Activated CD8-positive, alpha-beta memory T cell treated with anti-CD3 and anti-CD28 coated beads, Interleukin-2, amount 10 ng/mL, durations not matched to agents 7 days and 5 days (primary cell): ENCODE measurements around the gene BICRA. TPM values are rescaled to one million over a fixed set of nuclear protein-coding genes. Genes with fewer than 3 reads are reported as not detected.

ENCODE experiments used
- ATAC-seq: fragments of 150-1000 bp; cut with Tn5 transposase; one replicate; pipeline ENCODE4 v1.10.0; 2021; ENCODE audit warnings: moderate library complexity
- CTCF ChIA-PET: fragments of 350-600 bp; sonication (Branson Sonifier 250); formaldehyde crosslinking; loops from one replicate; lab custom pipeline; 2021; ENCODE audit warnings: antibody characterized with exemption; lab: Charles Lee
- DNase-seq: peaks from one replicate; pipeline ENCODE4 v3.0.0-alpha.2; 2020
- H3K27ac Mint-ChIP-seq: one replicate; pipeline ENCODE4 v1.8.0; 2021; ENCODE audit warnings: mild to moderate bottlenecking, mixed read lengths
- H3K27me3 Mint-ChIP-seq: one replicate; pipeline ENCODE4 v1.8.0; 2021; ENCODE audit warnings: mixed read lengths
- H3K36me3 Mint-ChIP-seq: one replicate; pipeline ENCODE4 v1.8.0; 2021; ENCODE audit warnings: mild to moderate bottlenecking, mixed read lengths
- H3K4me1 Mint-ChIP-seq: one replicate; pipeline ENCODE4 v1.8.0; 2021; ENCODE audit warnings: mixed read lengths
- H3K4me3 Mint-ChIP-seq: one replicate; pipeline ENCODE4 v1.8.0; 2021; ENCODE audit warnings: mild to moderate bottlenecking, moderate library complexity, mixed read lengths
- H3K9me3 Mint-ChIP-seq: one replicate; pipeline ENCODE4 v1.8.0; 2022; ENCODE audit warnings: low read depth, mixed read lengths
- total RNA-seq, 2 experiments: library from RNA; stranded (reverse); gene quantifications; one replicate each; pipeline ENCODE4 v1.2.3, GENCODE V29; 2021

The BICRA gene
- total RNA-seq, 2 experiments from 2014 or later = 16.6 to 20.7 TPM

DNA sequence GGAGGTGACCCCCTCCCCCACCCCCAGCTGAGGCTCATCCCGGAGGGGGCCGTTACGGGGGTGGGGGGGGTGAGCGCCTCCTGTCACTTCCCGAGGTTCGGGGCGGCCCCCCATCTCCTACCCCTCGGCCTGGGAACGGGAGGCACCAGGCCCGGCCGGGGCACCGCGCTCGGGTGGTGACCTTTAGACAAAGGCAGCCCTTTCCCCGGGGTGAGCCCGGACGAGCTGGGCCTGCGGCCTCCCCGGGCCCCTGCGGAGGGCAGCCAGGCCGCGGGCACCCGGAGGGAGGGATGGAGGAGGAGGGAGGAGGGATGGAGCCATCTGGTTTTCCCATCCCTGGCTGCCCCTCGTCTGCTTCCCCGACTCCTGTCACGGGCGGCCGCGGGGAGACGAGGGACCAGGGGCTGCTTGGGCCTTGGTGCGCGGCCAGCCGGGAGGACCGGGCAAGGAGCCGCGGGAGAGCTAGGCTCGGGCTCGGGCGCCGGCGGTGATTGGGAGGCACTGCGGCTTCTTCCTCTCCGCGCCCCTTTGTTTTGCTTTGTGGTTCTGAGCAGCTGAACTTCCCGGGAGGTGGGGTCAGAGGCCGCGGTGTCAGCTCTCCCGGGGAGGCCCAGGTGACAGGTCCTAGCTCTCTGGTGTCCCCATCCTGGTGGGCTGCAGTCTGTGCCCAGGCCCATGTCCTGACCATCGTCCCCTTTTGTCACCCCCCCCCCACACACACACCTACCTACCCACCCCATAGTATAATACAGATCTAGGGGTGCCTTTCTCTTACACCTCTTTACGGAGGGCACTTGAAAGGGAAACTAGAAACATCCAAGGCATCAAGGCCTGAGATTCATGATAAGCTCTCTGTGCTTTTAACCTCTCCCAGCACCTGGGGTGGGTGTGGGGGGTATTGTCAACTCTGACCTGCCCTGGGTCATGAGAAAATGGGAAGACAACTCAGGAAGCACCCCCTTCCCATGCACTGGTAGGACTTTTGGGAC lies 1.3 kb downstream of the BICRA start:
- Mint-ChIP-seq H3K27ac (peak overlapping the region; percentile 72), H3K9me3 (no peaks in the 10 kb centered on the region), H3K4me1 (peaks cover 24% of the 10 kb centered on the region), H3K27me3 (no peaks in the 10 kb centered on the region), H3K36me3 (peaks cover 10% of the 10 kb centered on the region), H3K4me3 (peak overlapping the region; percentile 67)
- ATAC-seq = no peak
- DNase-seq = peak; percentile 69
- CTCF ChIA-PET = interaction anchor here (0.8 to 2.5 kb wide), 15 partner anchors 8 to 181 kb away, joined by 3 to 11 read pairs (median 4); partner anchors contain the start of gene KPTN

DNA sequence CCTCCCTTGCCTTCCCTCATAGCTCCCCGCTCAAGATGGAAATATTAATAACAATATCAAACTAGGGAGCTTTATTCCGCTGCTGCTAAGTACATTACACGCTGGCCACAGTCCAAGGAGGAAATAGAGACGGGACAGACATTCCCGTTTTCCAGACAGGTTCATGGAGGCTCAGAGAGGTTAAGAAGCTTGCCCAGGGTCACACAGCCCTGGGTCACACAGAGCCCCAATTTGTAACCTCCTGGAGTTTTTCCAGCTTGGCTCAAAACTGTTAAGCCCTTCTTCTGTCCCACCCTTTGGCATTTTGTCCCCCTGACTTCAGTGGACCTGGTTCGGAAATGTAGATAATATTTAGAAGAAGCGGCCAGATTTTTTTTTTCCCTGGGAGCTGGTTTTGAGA lies 2.0 kb downstream of the BICRA start:
- H3K4me3 Mint-ChIP-seq = peak overlapping the region; percentile 22
- peak overlapping the region; percentile 72 for H3K27ac Mint-ChIP-seq
- CTCF ChIA-PET = interaction anchor here (0.8 to 2.5 kb wide), 12 partner anchors 9 to 179 kb away, joined by 3 to 11 read pairs (median 4); partner anchors contain the start of gene KPTN
- H3K4me1 Mint-ChIP-seq = peaks cover 24% of the 10 kb centered on the region
- H3K36me3 Mint-ChIP-seq = peaks cover 12% of the 10 kb centered on the region
- ATAC-seq (no peak), DNase-seq (no peak)
- H3K9me3 Mint-ChIP-seq = no peaks in the 10 kb centered on the region
- no peaks in the 10 kb centered on the region for H3K27me3 Mint-ChIP-seq

DNA sequence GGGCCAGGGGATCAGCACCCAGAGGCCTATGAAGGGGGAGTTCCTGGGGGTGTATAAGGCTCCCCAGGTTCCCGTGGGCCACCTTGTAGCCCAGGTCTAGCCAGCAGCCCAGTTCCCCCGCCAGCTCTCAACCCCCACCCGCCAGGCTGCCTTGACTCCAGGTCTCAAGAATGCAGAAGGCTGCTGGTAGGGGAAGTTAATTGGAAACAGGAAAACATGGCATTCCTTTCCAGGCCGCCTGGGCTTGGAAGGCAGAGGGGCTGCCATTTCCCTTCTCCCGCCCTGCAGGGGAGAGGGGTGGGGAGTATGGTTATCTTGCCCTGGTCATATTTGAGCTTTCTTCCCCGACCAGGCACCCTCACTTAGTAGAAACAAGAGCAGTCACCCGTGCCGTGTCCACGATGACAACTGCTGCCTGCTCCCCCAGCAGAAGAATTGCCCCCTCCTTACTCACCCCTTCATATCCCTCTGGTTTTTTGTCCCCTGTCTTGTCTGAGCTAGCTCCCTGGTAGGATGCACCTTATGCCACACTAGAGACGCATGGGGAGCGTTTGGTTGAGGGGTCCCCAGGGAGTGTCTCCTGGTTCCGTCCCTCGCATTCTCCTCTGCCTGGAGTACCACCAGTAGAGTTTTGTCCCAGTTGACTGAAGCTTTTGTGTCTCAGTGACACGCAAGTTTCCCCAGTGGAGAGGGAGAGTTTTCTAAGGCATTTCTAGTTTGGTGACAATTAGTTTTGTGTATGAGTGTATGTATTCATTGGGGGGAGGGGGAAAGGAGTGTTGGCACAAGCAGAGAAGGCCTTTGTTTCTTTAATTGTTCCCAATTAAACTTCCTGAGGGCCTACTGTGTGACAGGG lies 4.5 kb downstream of the BICRA start:
- Mint-ChIP-seq H3K4me1 (peaks cover 15% of the 10 kb centered on the region), H3K27ac (no peak overlapping the region), H3K9me3 (no peaks in the 10 kb centered on the region), H3K4me3 (no peak overlapping the region), H3K27me3 (no peaks in the 10 kb centered on the region), H3K36me3 (peaks cover 4% of the 10 kb centered on the region)
- CTCF ChIA-PET = no interaction called here
- ATAC-seq = no peak
- DNase-seq = no peak

DNA sequence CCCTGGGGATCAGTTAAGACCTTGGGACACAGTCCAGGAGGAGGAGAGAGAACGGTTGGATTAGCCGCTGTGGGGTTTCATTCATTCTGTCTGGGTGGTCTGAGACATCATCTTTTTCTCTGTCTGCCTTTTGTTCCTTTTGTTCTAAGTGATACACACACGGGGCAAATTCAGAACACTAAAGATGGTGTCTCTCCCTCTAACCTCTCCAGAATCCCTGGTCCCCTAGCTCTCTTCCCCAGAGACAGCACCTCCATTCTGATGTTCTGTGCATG lies 5.0 kb downstream of the BICRA start:
- CTCF ChIA-PET = no interaction called here
- Mint-ChIP-seq H3K36me3 (peaks cover 4% of the 10 kb centered on the region), H3K27me3 (no peaks in the 10 kb centered on the region), H3K27ac (no peak overlapping the region), H3K4me1 (peaks cover 15% of the 10 kb centered on the region), H3K4me3 (no peak overlapping the region), H3K9me3 (no peaks in the 10 kb centered on the region)
- ATAC-seq = no peak
- no peak for DNase-seq

DNA sequence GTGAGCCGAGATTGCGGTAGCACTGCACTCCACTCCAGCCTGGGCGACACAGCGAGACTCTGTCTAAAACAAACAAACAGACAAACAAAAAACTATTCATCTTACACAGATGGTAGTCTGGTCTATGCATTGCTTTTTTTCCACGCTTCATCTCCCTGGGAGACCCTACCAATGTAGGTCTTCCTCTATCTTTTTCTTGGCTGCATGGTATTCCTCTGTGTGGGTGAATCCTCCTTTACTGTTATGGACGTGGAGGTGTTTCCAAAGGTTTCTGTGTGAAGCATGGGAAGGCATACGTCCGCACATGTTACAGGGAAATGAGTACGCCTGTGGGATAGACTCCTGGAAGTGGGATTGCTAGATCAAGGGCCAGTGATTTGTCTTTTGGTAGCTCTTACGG lies 5.6 kb downstream of the BICRA start:
- H3K4me3 Mint-ChIP-seq = no peak overlapping the region
- H3K27me3 Mint-ChIP-seq = no peaks in the 10 kb centered on the region
- no peaks in the 10 kb centered on the region for H3K9me3 Mint-ChIP-seq
- ATAC-seq = no peak
- H3K36me3 Mint-ChIP-seq = peaks cover 2% of the 10 kb centered on the region
- H3K4me1 Mint-ChIP-seq = peaks cover 15% of the 10 kb centered on the region
- no peak for DNase-seq
- CTCF ChIA-PET = no interaction called here
- H3K27ac Mint-ChIP-seq = no peak overlapping the region

DNA sequence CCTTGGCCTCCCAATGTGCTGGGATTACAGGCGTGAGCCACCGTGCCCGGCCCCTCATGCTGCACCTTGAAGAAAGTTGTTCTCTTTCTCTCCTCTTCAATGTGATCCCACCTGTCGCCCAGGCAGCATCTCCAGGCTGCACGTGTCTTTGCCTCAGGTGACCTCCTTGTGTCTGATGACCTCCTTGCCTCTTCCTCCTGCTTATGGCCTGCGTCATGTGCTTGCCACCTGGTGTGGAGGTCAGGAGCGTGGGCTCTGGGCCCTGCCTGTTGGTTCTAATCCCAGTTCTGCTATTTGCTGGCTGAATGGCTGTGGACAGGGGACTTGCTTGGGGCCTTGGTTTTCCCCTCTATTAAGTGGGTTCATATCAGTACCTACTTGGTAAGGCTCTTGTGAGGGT lies 6.3 kb downstream of the BICRA start:
- Mint-ChIP-seq H3K27me3 (no peaks in the 10 kb centered on the region), H3K9me3 (no peaks in the 10 kb centered on the region), H3K4me3 (no peak overlapping the region), H3K36me3 (peaks cover 2% of the 10 kb centered on the region), H3K27ac (no peak overlapping the region), H3K4me1 (peaks cover 15% of the 10 kb centered on the region)
- CTCF ChIA-PET = no interaction called here
- DNase-seq = no peak
- ATAC-seq = no peak

DNA sequence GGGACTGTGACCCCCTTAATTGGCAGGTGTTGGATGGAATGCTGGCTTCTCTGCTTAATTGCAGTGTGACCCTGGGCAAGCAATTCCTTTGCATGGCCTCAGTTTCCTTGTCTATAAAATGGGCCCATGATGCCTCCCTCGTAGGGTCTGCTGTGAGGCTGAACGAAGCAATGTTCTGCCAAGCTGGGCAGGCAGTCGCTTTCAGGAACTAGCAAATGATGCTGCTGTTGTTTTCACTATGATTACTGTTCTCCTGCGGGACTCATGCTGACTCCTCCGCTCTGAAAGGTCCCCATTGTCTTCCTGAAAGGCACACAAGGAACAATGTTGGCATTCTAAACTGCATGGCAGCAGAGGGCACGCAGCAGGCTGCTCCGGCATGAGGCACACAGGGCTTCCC lies 6.8 kb downstream of the BICRA start:
- no peak for DNase-seq
- no peak for ATAC-seq
- Mint-ChIP-seq H3K9me3 (no peaks in the 10 kb centered on the region), H3K27ac (no peak overlapping the region), H3K4me1 (peaks cover 10% of the 10 kb centered on the region), H3K4me3 (no peak overlapping the region), H3K36me3 (peaks cover 2% of the 10 kb centered on the region), H3K27me3 (no peaks in the 10 kb centered on the region)
- CTCF ChIA-PET = no interaction called here

DNA sequence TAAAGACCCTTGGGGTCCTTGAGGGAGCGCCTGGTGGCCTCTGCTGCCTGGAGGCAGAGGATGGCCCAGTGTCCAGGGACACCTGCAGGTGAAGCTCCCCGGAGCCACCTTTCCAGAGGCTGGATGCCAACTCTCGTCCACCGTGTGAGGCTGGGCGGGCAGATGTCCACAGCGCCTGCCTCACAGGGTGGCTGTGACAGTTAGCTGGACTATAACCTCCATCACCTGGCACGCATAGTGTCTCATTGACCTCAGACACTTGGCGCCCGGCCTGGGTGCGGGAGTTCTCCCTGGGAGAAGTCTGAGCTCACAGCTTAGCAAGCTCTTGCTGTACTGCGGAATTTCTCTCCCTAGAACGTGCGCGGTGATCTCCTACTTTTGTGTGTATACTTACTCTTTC lies 9.8 kb downstream of the BICRA start:
- no peaks in the 10 kb centered on the region for H3K27me3 Mint-ChIP-seq

DNA sequence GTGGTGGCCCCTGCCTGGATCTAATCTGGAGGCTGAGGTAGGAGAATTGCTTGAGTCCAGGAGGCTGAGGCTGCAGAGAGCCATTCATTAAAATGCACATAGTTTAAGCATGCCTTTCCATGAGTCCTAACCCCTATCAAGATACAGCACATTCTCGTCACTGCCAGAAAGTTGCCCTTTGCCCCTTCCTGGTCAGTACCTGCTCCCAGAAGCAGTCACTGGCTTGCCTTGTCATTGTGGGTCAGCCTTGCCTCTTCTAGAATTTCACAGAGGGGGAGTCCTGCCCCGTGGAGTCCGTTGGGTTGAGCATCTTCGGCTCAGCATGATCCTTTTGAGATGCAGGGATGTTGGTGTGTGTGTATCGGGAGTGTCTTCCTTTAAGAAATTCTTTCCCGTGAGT lies 10.8 kb downstream of the BICRA start:
- CTCF ChIA-PET = interaction anchor here (1.4 kb wide), 1 partner anchor 183 kb away, joined by 3 read pairs; no protein-coding TSS in a partner anchor
- no peak for ATAC-seq
- Mint-ChIP-seq H3K36me3 (peaks cover 2% of the 10 kb centered on the region), H3K4me3 (no peak overlapping the region), H3K9me3 (no peaks in the 10 kb centered on the region), H3K27me3 (no peaks in the 10 kb centered on the region), H3K4me1 (peaks cover 3% of the 10 kb centered on the region), H3K27ac (no peak overlapping the region)
- no peak for DNase-seq

More for the DNA sequence above, 9.8 kb downstream of the BICRA start:
- Mint-ChIP-seq H3K27ac (no peak overlapping the region), H3K4me1 (no peaks in the 10 kb centered on the region), H3K9me3 (no peaks in the 10 kb centered on the region), H3K36me3 (peaks cover 2% of the 10 kb centered on the region), H3K4me3 (no peak overlapping the region)
- no peak for DNase-seq
- ATAC-seq = no peak
- CTCF ChIA-PET = no interaction called here

DNA sequence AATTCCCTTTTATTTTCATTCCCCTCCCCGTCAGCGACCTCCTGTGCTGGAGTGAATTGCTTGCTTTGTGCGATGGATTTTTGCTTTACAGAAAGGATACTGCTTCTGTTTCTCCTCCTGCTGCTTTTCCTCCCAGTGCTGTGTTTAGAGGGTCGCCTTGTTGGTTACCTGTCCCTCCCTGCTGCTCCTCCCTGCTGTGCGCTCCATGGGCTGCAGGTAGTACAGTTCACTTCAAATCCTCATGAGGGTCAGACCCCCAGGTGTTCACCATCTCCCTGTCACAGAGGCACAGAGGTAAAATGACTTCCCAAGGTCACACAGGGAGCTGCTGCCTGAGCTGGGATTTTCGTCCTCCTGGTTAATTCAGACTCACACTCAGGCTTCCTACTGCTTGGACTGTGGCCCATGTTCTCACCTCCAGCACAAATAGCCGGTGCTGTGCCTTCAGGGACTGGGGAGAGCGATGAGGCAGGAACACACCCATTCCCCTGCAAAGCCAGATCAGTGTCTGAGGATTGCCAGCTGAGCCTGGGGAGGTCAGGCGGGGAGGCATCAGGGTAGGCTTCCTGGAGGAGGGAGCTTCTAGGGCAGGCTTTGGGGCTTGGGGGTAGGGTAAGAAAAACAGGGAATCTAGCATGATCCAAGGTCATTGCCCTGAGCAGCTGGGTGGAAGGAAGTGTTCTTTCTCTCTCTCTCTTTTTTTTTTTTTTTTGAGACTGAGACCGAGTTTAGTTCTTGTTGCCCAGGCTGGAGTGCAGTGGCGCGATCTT lies 14.4 kb downstream of the BICRA start:
- CTCF ChIA-PET = no interaction called here
- H3K4me1 Mint-ChIP-seq = peaks cover 3% of the 10 kb centered on the region
- H3K27ac Mint-ChIP-seq = no peak overlapping the region

DNA sequence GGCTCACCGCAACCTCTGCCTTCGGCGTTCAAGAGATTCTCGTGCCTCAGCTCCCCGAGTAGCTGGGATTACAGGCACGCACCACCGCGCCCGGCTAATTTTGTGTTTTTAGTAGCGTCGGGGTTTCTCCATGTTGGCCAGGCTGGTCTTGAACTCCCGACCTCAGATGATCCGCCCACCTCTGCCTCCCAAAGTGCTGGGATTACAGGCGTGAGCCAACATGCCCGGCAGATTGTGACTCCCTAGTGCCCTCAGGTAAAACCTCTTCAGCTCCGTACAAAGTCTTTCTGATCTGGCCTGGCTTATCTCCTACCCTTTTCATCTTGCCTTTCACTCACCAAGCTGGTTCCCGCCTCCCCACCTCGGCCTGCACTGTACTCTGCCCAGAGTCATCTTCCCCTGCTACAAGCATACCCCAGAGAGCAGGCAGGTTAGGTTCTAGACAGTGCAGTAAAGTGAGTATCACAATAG lies 15.0 kb downstream of the BICRA start:
- Mint-ChIP-seq H3K4me3 (no peak overlapping the region), H3K9me3 (no peaks in the 10 kb centered on the region), H3K27me3 (no peaks in the 10 kb centered on the region), H3K4me1 (peaks cover 3% of the 10 kb centered on the region), H3K36me3 (no peaks in the 10 kb centered on the region), H3K27ac (peak overlapping the region; percentile 42)
- DNase-seq = no peak
- CTCF ChIA-PET = no interaction called here
- ATAC-seq = no peak

More for the DNA sequence above, 14.4 kb downstream of the BICRA start:
- Mint-ChIP-seq H3K4me3 (no peak overlapping the region), H3K9me3 (no peaks in the 10 kb centered on the region), H3K36me3 (no peaks in the 10 kb centered on the region), H3K27me3 (no peaks in the 10 kb centered on the region)
- ATAC-seq = no peak
- no peak for DNase-seq

DNA sequence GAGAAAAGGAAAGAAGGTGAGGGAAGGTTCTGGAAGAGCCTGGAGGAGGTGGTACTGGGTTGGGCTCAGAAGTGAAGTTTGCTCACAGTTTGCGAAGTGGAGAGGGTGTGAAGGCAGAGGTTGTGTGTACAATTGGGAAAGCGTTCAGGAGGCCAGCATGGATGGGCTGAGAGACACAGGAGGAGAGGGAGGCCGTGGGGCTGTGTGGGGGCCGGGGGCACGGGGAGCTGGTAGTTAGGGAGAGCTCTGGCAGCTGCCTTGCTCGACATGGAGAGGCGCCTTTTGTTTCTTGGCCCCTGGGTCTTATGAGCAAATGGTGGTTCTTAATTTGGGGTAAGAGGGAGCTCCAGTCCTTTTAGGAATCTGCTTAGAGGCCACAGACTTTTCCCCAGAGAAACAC lies 16.7 kb downstream of the BICRA start:
- peaks cover 3% of the 10 kb centered on the region for H3K4me1 Mint-ChIP-seq
- H3K9me3 Mint-ChIP-seq = no peaks in the 10 kb centered on the region
- DNase-seq = no peak
- CTCF ChIA-PET = no interaction called here
- no peaks in the 10 kb centered on the region for H3K27me3 Mint-ChIP-seq
- H3K27ac Mint-ChIP-seq = no peak overlapping the region
- ATAC-seq = no peak
- H3K36me3 Mint-ChIP-seq = no peaks in the 10 kb centered on the region
- H3K4me3 Mint-ChIP-seq = no peak overlapping the region

DNA sequence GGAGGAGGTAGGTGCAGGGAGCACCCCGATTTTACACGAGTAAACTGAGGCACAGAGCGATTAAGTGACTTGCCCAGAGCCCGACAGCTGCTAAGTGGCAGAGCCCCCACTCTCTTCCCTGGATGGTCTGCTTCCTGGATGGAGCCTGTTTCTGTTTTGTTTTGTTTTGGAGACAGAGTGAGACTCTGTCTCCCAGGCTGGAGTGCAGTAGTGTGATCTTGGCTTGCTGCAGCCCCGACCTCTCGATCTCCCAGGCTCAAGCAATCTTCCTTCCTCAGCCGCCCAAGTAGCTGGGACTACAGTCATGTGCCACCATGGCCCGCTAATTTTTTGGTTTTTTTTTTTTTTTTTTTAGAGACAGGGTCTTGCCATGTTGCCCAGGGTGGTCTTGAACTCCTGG lies 17.3 kb downstream of the BICRA start:
- no peak overlapping the region for H3K4me3 Mint-ChIP-seq
- H3K27ac Mint-ChIP-seq = no peak overlapping the region
- H3K27me3 Mint-ChIP-seq = no peaks in the 10 kb centered on the region
- peaks cover 3% of the 10 kb centered on the region for H3K4me1 Mint-ChIP-seq
- ATAC-seq (no peak), DNase-seq (no peak)
- no peaks in the 10 kb centered on the region for H3K9me3 Mint-ChIP-seq
- H3K36me3 Mint-ChIP-seq = no peaks in the 10 kb centered on the region
- CTCF ChIA-PET = interaction anchor here (0.7 kb wide), 2 partner anchors 982 to 1352 kb away, joined by 3 read pairs; no protein-coding TSS in a partner anchor
